A549 (cell line): ENCODE results near the gene PRSS57. TPM values are rescaled to one million over a fixed set of nuclear protein-coding genes. Genes with fewer than 3 reads are reported as not detected.

Source experiments
- ATAC-seq, 2 experiments: fragments of 200-7000 bp in 1 of 2; fragments of >200 bp in 1 of 2; cut with Nextera tagmentation in 1 of 2; cut with Tn5 transposase in 1 of 2; 3 replicates each; pipeline versions ENCODE4 v1.8.0 to v1.9.1; 2018 to 2020; ENCODE audit warnings: mild to moderate bottlenecking in 1 of 2, moderate library complexity in 1 of 2
- CTCF ChIA-PET: fragments of 300-600 bp; sonication (Branson Sonifier 250); formaldehyde crosslinking; extraction: SDS; loops from one replicate; lab custom pipeline; 2021; ENCODE audit warnings: antibody characterized with exemption, inconsistent platforms; lab: Yijun Ruan, JAX
- POLR2A ChIA-PET: fragments of 350-600 bp; formaldehyde crosslinking; extraction: SDS; loops from one replicate; lab custom pipeline; 2021; ENCODE audit warnings: antibody characterized with exemption, inconsistent platforms; lab: Yijun Ruan, JAX
- DNase-seq, 2 experiments: peaks; one replicate each; pipeline versions ENCODE4 v3.0.0 to v3.0.0-alpha.2; 2011 to 2016; ENCODE audit warnings: low read depth in 1 of 2, low spot score in 1 of 2
- FAIRE-seq: peaks from 2 replicates; lab custom pipeline; 2011; peaks lifted over from hg19 to GRCh38; lab: Jason Lieb, UNC
- H3K27ac ChIP-seq, 2 experiments: fragments of >200 bp; sonication (Bioruptor Twin); formaldehyde crosslinking; 3 replicates each; pipeline ENCODE4 v1.5.1; 2016 to 2017
- H3K4me1 ChIP-seq: fragments of >200 bp; sonication (Bioruptor Twin); formaldehyde crosslinking; 3 replicates; pipeline ENCODE4 v1.6.1; 2016
- H3K4me2 ChIP-seq: fragments of >200 bp; sonication (Bioruptor Twin); formaldehyde crosslinking; 3 replicates; pipeline ENCODE4 v1.6.1; 2016
- H3K4me3 ChIP-seq: fragments of >200 bp; sonication (Bioruptor Twin); formaldehyde crosslinking; 3 replicates; pipeline ENCODE4 v1.5.1; 2016
- H3K9me3 ChIP-seq: fragments of >200 bp; sonication (Bioruptor Twin); formaldehyde crosslinking; 3 replicates; pipeline ENCODE4 v1.6.1; 2016
- ATOH8 ChIP-seq: fragments of 250-450 bp; sonication (Bioruptor Pico); IDR thresholded peaks from 2 replicates; pipeline ENCODE4 v1.5.0; 2020; ENCODE audit warnings: low read depth, mild to moderate bottlenecking, moderate library complexity
- BCL3 ChIP-seq: fragments of >200 bp; sonication (Bioruptor Twin); formaldehyde crosslinking; IDR thresholded peaks from 3 replicates; pipeline ENCODE4 v1.6.1; 2016
- CBX8 ChIP-seq: fragments of 200-600 bp; sonication (generic); IDR thresholded peaks from 2 replicates; pipeline ENCODE4 v1.6.1; 2016
- CEBPB ChIP-seq, 2 experiments: fragments of >200 bp in 1 of 2; sonication (Bioruptor Twin) in 1 of 2; formaldehyde crosslinking in 1 of 2; IDR thresholded peaks; 2 replicates each; pipeline ENCODE4 v1.6.1; 2012 to 2016
- CHD2 ChIP-seq: fragments of 150-350 bp; IDR thresholded peaks from 2 replicates; pipeline ENCODE4 v1.6.1; 2014; ENCODE audit warnings: low read length; ENCODE audit not compliant: partially characterized antibody
- CTCF ChIP-seq: fragments of >200 bp; sonication (Bioruptor Twin); formaldehyde crosslinking; IDR thresholded peaks from 3 replicates; pipeline ENCODE4 v1.5.1; 2016
- E2F6 ChIP-seq: IDR thresholded peaks from 2 replicates; pipeline ENCODE4 v1.6.1; 2012; ENCODE audit warnings: low read depth, borderline replicate concordance
- EHF ChIP-seq: fragments of 250-450 bp; sonication (Bioruptor Pico); IDR thresholded peaks from 2 replicates; pipeline ENCODE4 v1.5.0; 2020; ENCODE audit warnings: mild to moderate bottlenecking
- FOXS1 ChIP-seq: fragments of 250-450 bp; sonication (Bioruptor Pico); IDR thresholded peaks from 2 replicates; pipeline ENCODE4 v1.5.0; 2020; ENCODE audit warnings: mild to moderate bottlenecking, moderate library complexity
- GATA3 ChIP-seq: IDR thresholded peaks from 2 replicates; pipeline ENCODE4 v1.6.1; 2012; ENCODE audit warnings: borderline replicate concordance
- HES2 ChIP-seq: fragments of >200 bp; sonication (Bioruptor Twin); formaldehyde crosslinking; IDR thresholded peaks from 2 replicates; pipeline ENCODE4 v1.6.1; 2016
- HEYL ChIP-seq: fragments of 250-450 bp; sonication (Bioruptor Pico); IDR thresholded peaks from 2 replicates; pipeline ENCODE4 v1.8.0; 2021; ENCODE audit warnings: mild to moderate bottlenecking, moderate library complexity
- KDM5A ChIP-seq: fragments of 200-600 bp; sonication (generic); IDR thresholded peaks from 2 replicates; pipeline ENCODE4 v1.6.1; 2016; ENCODE audit warnings: antibody characterized with exemption, mild to moderate bottlenecking
- MAFK ChIP-seq: fragments of 450-650 bp; IDR thresholded peaks from 2 replicates; pipeline ENCODE4 v1.6.1; 2014; ENCODE audit not compliant: partially characterized antibody
- MYC ChIP-seq: IDR thresholded peaks from 2 replicates; pipeline ENCODE4 v1.6.1; 2012; ENCODE audit warnings: mild to moderate bottlenecking, inconsistent platforms, low read length, improper control_type of control experiment, borderline replicate concordance
- NFE2L2 ChIP-seq: fragments of 150-350 bp; conservative IDR thresholded peaks from 2 replicates; pipeline ENCODE4 v1.6.1; 2014; ENCODE audit warnings: low read length
- RAD21 ChIP-seq, 2 experiments: fragments of >200 bp in 1 of 2; sonication (Bioruptor Twin) in 1 of 2; formaldehyde crosslinking in 1 of 2; IDR thresholded peaks in 1 of 2; conservative IDR thresholded peaks in 1 of 2; 2 replicates in 1 of 2; 3 replicates in 1 of 2; pipeline ENCODE4 v1.6.1; 2012 to 2018; ENCODE audit warnings: inconsistent platforms in 1 of 2
- RFX5 ChIP-seq: fragments of 450-650 bp; IDR thresholded peaks from 2 replicates; pipeline ENCODE4 v1.7.1; 2014; ENCODE audit warnings: antibody characterized with exemption, mild to moderate bottlenecking, moderate library complexity
- RNF2 ChIP-seq: fragments of 200-600 bp; sonication (generic); IDR thresholded peaks from 2 replicates; pipeline ENCODE4 v1.6.1; 2016; ENCODE audit warnings: low read depth, mild to moderate bottlenecking, antibody characterized with exemption, moderate library complexity, borderline replicate concordance
- SMC3 ChIP-seq: fragments of >200 bp; sonication (Bioruptor Twin); formaldehyde crosslinking; IDR thresholded peaks from 3 replicates; pipeline ENCODE4 v1.6.1; 2018; ENCODE audit warnings: inconsistent platforms
- SREBF2 ChIP-seq: fragments of 450-650 bp; IDR thresholded peaks from 2 replicates; pipeline ENCODE4 v1.6.1; 2014; ENCODE audit warnings: mild to moderate bottlenecking, moderate library complexity
- TFCP2L1 ChIP-seq: fragments of 250-450 bp; sonication (Bioruptor Pico); IDR thresholded peaks from 2 replicates; pipeline ENCODE4 v1.5.0; 2021; ENCODE audit warnings: mild to moderate bottlenecking
- ZFP36 ChIP-seq: fragments of 450-650 bp; IDR thresholded peaks from 2 replicates; pipeline ENCODE4 v1.6.1; 2014; ENCODE audit warnings: borderline replicate concordance; ENCODE audit not compliant: partially characterized antibody
- ZSCAN20 ChIP-seq: fragments of 250-450 bp; sonication (Bioruptor Pico); IDR thresholded peaks from 2 replicates; pipeline ENCODE4 v1.8.0; 2022; ENCODE audit warnings: mild to moderate bottlenecking, moderate library complexity
- WGBS: methylation state at CpG from one replicate; pipeline ENCODE4 v1.1.6; 2017; ENCODE audit errors: missing lambda C conversion rate; 5-methylcytosine and 5-hydroxymethylcytosine counted together
- polyA plus RNA-seq, 4 experiments: library from polyadenylated mRNA; depleted of rRNA in 3 of 4; stranded (reverse); fragments of >200 nt; fragmentation: RNase III in 1 of 4; extraction: RNeasy Plus Mini Kit Qiagen cat#74134 plus additional on column Dnase treatment in 1 of 4; gene quantifications; 2 replicates in 3 of 4; 3 replicates in 1 of 4; pipeline ENCODE4 v1.2.3, GENCODE V29; 2011 to 2017

Gene PRSS57
- polyA plus RNA-seq, 2 of the 4 experiments (the other 2 are of a cell fraction) = 0.10 TPM; not detected in 1

- CTCF ChIA-PET = interaction anchor here (1.0 to 1.1 kb wide), 3 partner anchors 10 to 32 kb away, joined by 3 to 7 read pairs (median 4); no protein-coding TSS in a partner anchor
- no peak for FAIRE-seq
- POLR2A ChIA-PET = interaction anchor here (0.5 kb wide), 1 partner anchor 204 kb away, joined by 8 read pairs; no protein-coding TSS in a partner anchor
- ATAC-seq = no peak
- Histone ChIP-seq H3K4me2 (no peak overlapping the region), H3K9me3 (no peaks in the 10 kb centered on the region), H3K27ac (no peak overlapping the region), H3K4me1 (no peaks in the 10 kb centered on the region), H3K4me3 (no peak overlapping the region)
- DNase-seq = no peak
- no peak for TF ChIP-seq SMC3
- TF ChIP-seq SREBF2 = no peak
- TF ChIP-seq TFCP2L1 (CRISPR knock-in tag) = no peak
- no peak for TF ChIP-seq E2F6
- TF ChIP-seq GATA3 = no peak
- no peak for TF ChIP-seq CBX8
- no peak for TF ChIP-seq MAFK
- no peak for TF ChIP-seq RFX5
- TF ChIP-seq NFE2L2 = no peak
- no peak for TF ChIP-seq ZSCAN20 (CRISPR knock-in tag)
- no peak for TF ChIP-seq RNF2
- TF ChIP-seq KDM5A = no peak
- TF ChIP-seq FOXS1 = no peak
- no peak for TF ChIP-seq RAD21 (conservative IDR thresholded peaks at IDR 0.05 in 1 of 2, IDR thresholded peaks at IDR 0.05 in 1 of 2)
- WGBS = 91% methylated on average over 13 of the region's 13 CpGs
These were observed 28.0 kb upstream of the PRSS57 start for GRCh38 chr19:723247-723646.

- Histone ChIP-seq H3K9me3 (no peaks in the 10 kb centered on the region), H3K4me1 (no peaks in the 10 kb centered on the region), H3K4me3 (no peak overlapping the region), H3K27ac (peak overlapping the region in 1 of 2 experiments; percentile 43; a peak in 2 of 6 replicates), H3K4me2 (no peak overlapping the region)
- DNase-seq (no peak), ATAC-seq (no peak), FAIRE-seq (no peak)
- TF ChIP-seq ATOH8 (CRISPR knock-in tag) (no peak), HES2 (no peak), RFX5 (peak; percentile 64; the same call in 1 of the 2 replicates), MYC (no peak)
- ChIA-PET POLR2A (no interaction called here), CTCF (interaction anchor here (1.0 to 1.1 kb wide), 2 partner anchors 12 to 33 kb away, joined by 3 to 4 read pairs; no protein-coding TSS in a partner anchor)
- WGBS = 64% methylated on average over 5 of the region's 17 CpGs
These were observed 27.4 kb upstream of the PRSS57 start for GRCh38 chr19:722553-723101.

- WGBS = 90% methylated on average over 2 of the region's 58 CpGs
- DNase-seq (no peak), FAIRE-seq (no peak), ATAC-seq (peak; percentile 51 to 60; a peak in 4 of 6 replicates)
- no peak overlapping the region for H3K4me3 ChIP-seq
- no peaks in the 10 kb centered on the region for H3K4me1 ChIP-seq
- ChIA-PET POLR2A (no interaction called here), CTCF (interaction anchor here (1.5 kb wide), 1 partner anchor 21 kb away, joined by 5 read pairs; no protein-coding TSS in a partner anchor)
- no peak overlapping the region for H3K4me2 ChIP-seq
- H3K27ac ChIP-seq = no peak overlapping the region
- H3K9me3 ChIP-seq = peaks cover 2% of the 10 kb centered on the region; the same call in 2 of the 3 replicates
- TF ChIP-seq RAD21 (conservative IDR thresholded peaks at IDR 0.05 in 1 of 2, IDR thresholded peaks at IDR 0.05 in 1 of 2) = no peak
- TF ChIP-seq CEBPB (IDR thresholded peaks at IDR 0.05) = no peak
- TF ChIP-seq CTCF = no peak
- TF ChIP-seq ZFP36 = no peak
- TF ChIP-seq E2F6 = no peak
- no peak for TF ChIP-seq HEYL (CRISPR knock-in tag)
- no peak for TF ChIP-seq MYC
- TF ChIP-seq BCL3 = no peak
- TF ChIP-seq CBX8 = no peak
- TF ChIP-seq EHF (CRISPR knock-in tag) = no peak
- no peak for TF ChIP-seq CHD2
These were observed 25.3 kb upstream of the PRSS57 start for GRCh38 chr19:720345-721160.
